Activated CD8-positive, alpha-beta T cell treated with anti-CD3 and anti-CD28 coated beads for 36 hours (primary cell): ENCODE data around the gene DNAH1. TPM values are rescaled to one million over a fixed set of nuclear protein-coding genes. Genes with fewer than 3 reads are reported as not detected.
"Not testable (repeated sequence)": the region's sequence is repeated elsewhere in the genome, so short reads cannot be mapped to it uniquely, and the experiment has no call there.

ENCODE experiments used
- ATAC-seq: fragments of 200-7000 bp; cut with Tn5 transposase; one replicate; pipeline ENCODE4 v1.10.0; 2021; ENCODE audit warnings: mild to moderate bottlenecking, moderate library complexity
- CTCF ChIA-PET: fragments of 350-600 bp; sonication (Branson Sonifier 250); formaldehyde crosslinking; loops from one replicate; lab custom pipeline; 2021; ENCODE audit warnings: antibody characterized with exemption; lab: Charles Lee
- POLR2A ChIA-PET: fragments of 350-600 bp; sonication (Branson Sonifier 250); formaldehyde crosslinking; loops from one replicate; lab custom pipeline; 2021; ENCODE audit warnings: antibody characterized with exemption; lab: Charles Lee
- DNase-seq: peaks from one replicate; pipeline ENCODE4 v3.0.0-alpha.2; 2020
- H3K27ac Mint-ChIP-seq: one replicate; pipeline ENCODE4 v1.8.0; 2021; ENCODE audit warnings: mild to moderate bottlenecking, mixed read lengths
- H3K27me3 Mint-ChIP-seq: one replicate; pipeline ENCODE4 v1.8.0; 2021; ENCODE audit warnings: mixed read lengths
- H3K36me3 Mint-ChIP-seq: one replicate; pipeline ENCODE4 v1.8.0; 2021; ENCODE audit warnings: low read depth, mixed read lengths
- H3K4me1 Mint-ChIP-seq: one replicate; pipeline ENCODE4 v1.8.0; 2021; ENCODE audit warnings: low read depth, mixed read lengths
- H3K4me3 Mint-ChIP-seq: one replicate; pipeline ENCODE4 v1.8.0; 2021; ENCODE audit warnings: mild to moderate bottlenecking, moderate library complexity, mixed read lengths
- H3K9me3 Mint-ChIP-seq: one replicate; pipeline ENCODE4 v1.8.0; 2021; ENCODE audit warnings: mixed read lengths
- CTCF ChIP-seq: fragments of 200-600 bp; IDR thresholded peaks from one replicate; pipeline ENCODE4 v1.8.0; 2022; ENCODE audit warnings: antibody characterized with exemption, mild to moderate bottlenecking
- intact Hi-C: fragments of 100-400 bp; cut with micrococcal nuclease; formaldehyde crosslinking; loops from one replicate; pipeline ENCODE4 v1.10.0; 2022
- total RNA-seq, 2 experiments: library from RNA; stranded (reverse); gene quantifications; one replicate each; pipeline ENCODE4 v1.2.3, GENCODE V29; 2021

The DNAH1 gene
- total RNA-seq, 2 experiments from 2014 or later = 9.2 to 10.2 TPM

- Mint-ChIP-seq H3K9me3 (no peaks in the 10 kb centered on the region), H3K4me1 (no peaks in the 10 kb centered on the region), H3K27me3 (no peaks in the 10 kb centered on the region), H3K36me3 (no peaks in the 10 kb centered on the region), H3K27ac (no peak overlapping the region), H3K4me3 (no peak overlapping the region)
- ChIA-PET CTCF (interaction anchor here (1.7 kb wide), 1 partner anchor 100 kb away, joined by 4 read pairs; no protein-coding TSS in a partner anchor), POLR2A (interaction anchor here (1.6 kb wide), 1 partner anchor 112 kb away, joined by 6 read pairs; no protein-coding TSS in a partner anchor)
- ATAC-seq = no peak
- intact Hi-C loops = no loop called here
- no peak for TF ChIP-seq CTCF
- DNase-seq = no peak
Observed at GRCh38 chr3:52331906-52332305, 15.8 kb downstream of the DNAH1 start.

- Mint-ChIP-seq H3K4me1 (no peaks in the 10 kb centered on the region), H3K27me3 (no peaks in the 10 kb centered on the region), H3K4me3 (no peak overlapping the region), H3K36me3 (no peaks in the 10 kb centered on the region), H3K27ac (no peak overlapping the region), H3K9me3 (no peaks in the 10 kb centered on the region)
- CTCF ChIA-PET = interaction anchor here (8.4 to 10.7 kb wide), 3 partner anchors 42 to 112 kb away, joined by 194 to 264 read pairs (median 223); partner anchors contain the start of genes GLYCTK, TLR9 and TWF2
- ATAC-seq (no peak), DNase-seq (no peak)
- TF ChIP-seq CTCF = no peak
- intact Hi-C loops = no loop called here
- POLR2A ChIA-PET = interaction anchor here (0.7 kb wide), 1 partner anchor 116 kb away, joined by 3 read pairs; no protein-coding TSS in a partner anchor
Observed at GRCh38 chr3:52333869-52334557, 17.9 kb downstream of the DNAH1 start.

GRCh38 chr3:52338131-52338530 lies 22.0 kb downstream of the DNAH1 start:
- CTCF ChIA-PET = interaction anchor here (0.6 to 10.7 kb wide), 19 partner anchors 9 to 196 kb away, joined by 3 to 264 read pairs (median 14); partner anchors contain the start of genes DNAH1, GLYCTK, TLR9 and TWF2
- H3K36me3 Mint-ChIP-seq, DNase-seq, H3K27ac Mint-ChIP-seq, POLR2A ChIA-PET, H3K4me1 Mint-ChIP-seq, H3K9me3 Mint-ChIP-seq, H3K4me3 Mint-ChIP-seq, ATAC-seq, H3K27me3 Mint-ChIP-seq: not testable (repeated sequence)
- intact Hi-C loops = loop anchor here (2.0 kb wide), 2 partner anchors 49 to 117 kb away; no protein-coding TSS in a partner anchor

GRCh38 chr3:52339612-52340011 lies 23.5 kb downstream of the DNAH1 start:
- peak; percentile 88 for TF ChIP-seq CTCF
- no peaks in the 10 kb centered on the region for H3K36me3 Mint-ChIP-seq
- H3K4me3 Mint-ChIP-seq = no peak overlapping the region
- H3K27ac Mint-ChIP-seq = no peak overlapping the region
- intact Hi-C loops = loop anchor here (2.0 kb wide), 2 partner anchors 51 to 119 kb away; no protein-coding TSS in a partner anchor
- POLR2A ChIA-PET = interaction anchor here (0.7 to 1.1 kb wide), 9 partner anchors 13 to 119 kb away, joined by 3 to 5 read pairs (median 3); no protein-coding TSS in a partner anchor
- ATAC-seq (peak; percentile 84), DNase-seq (peak; percentile 63)
- no peaks in the 10 kb centered on the region for H3K9me3 Mint-ChIP-seq
- H3K27me3 Mint-ChIP-seq = no peaks in the 10 kb centered on the region
- peaks cover 3% of the 10 kb centered on the region for H3K4me1 Mint-ChIP-seq
- CTCF ChIA-PET = interaction anchor here (0.7 to 10.7 kb wide), 73 partner anchors 10 to 338 kb away, joined by 3 to 264 read pairs (median 5); partner anchors contain the start of genes ALAS1, DNAH1, GLYCTK and SEMA3G

GRCh38 chr3:52341123-52341522 lies 25.0 kb downstream of the DNAH1 start:
- Mint-ChIP-seq H3K27ac (no peak overlapping the region), H3K4me3 (no peak overlapping the region), H3K4me1 (peaks cover 3% of the 10 kb centered on the region), H3K27me3 (no peaks in the 10 kb centered on the region), H3K9me3 (no peaks in the 10 kb centered on the region), H3K36me3 (no peaks in the 10 kb centered on the region)
- ChIA-PET CTCF (interaction anchor here (0.9 to 10.7 kb wide), 9 partner anchors 9 to 127 kb away, joined by 3 to 264 read pairs (median 9); partner anchors contain the start of genes GLYCTK, TLR9 and TWF2), POLR2A (no interaction called here)
- ATAC-seq (no peak), DNase-seq (no peak)
- TF ChIP-seq CTCF = no peak
- intact Hi-C loops = no loop called here
